ENCODE results near the gene NBAS.

NBAS gene

GRCh38 chr2:15561574-15562344, 625 bp upstream of the NBAS start:
- TF ChIP-seq CTCF (IDR thresholded peaks at IDR 0.05; ENCODE audit: poor library complexity, severe bottlenecking): no peak
- H3K36me3 ChIP-seq (ENCODE audit: low read depth): peaks cover under 1% of the 10 kb centered on the region; the same call in 1 of the 2 replicates
- peak overlapping the region; percentile 50 for H3K4me3 ChIP-seq (ENCODE audit: severe bottlenecking)
- no peaks in the 10 kb centered on the region for H3K9me3 ChIP-seq (ENCODE audit: severe bottlenecking)
- no peaks in the 10 kb centered on the region for H3K27me3 ChIP-seq (ENCODE audit: insufficient read depth, poor library complexity, severe bottlenecking)
- ATAC-seq (ENCODE audit: low read depth) (peak; percentile 32), DNase-seq (ENCODE audit: low spot score) (no peak)
- H3K27ac ChIP-seq (ENCODE audit: poor library complexity, severe bottlenecking): peak overlapping the region; percentile 18
- peaks cover 5% of the 10 kb centered on the region for H3K4me1 ChIP-seq (ENCODE audit: insufficient read depth, poor library complexity, severe bottlenecking)

GRCh38 chr2:15560140-15560987, 770 bp downstream of the NBAS start:
- H3K27me3 ChIP-seq (ENCODE audit: insufficient read depth, poor library complexity, severe bottlenecking): no peaks in the 10 kb centered on the region
- peak; percentile 69 for ATAC-seq (ENCODE audit: low read depth)
- H3K4me1 ChIP-seq (ENCODE audit: insufficient read depth, poor library complexity, severe bottlenecking): peaks cover 5% of the 10 kb centered on the region
- H3K36me3 ChIP-seq (ENCODE audit: low read depth): peaks cover 11% of the 10 kb centered on the region
- TF ChIP-seq CTCF (IDR thresholded peaks at IDR 0.05; ENCODE audit: poor library complexity, severe bottlenecking): no peak
- peak overlapping the region; percentile 18 for H3K27ac ChIP-seq (ENCODE audit: poor library complexity, severe bottlenecking)
- no peak for DNase-seq (ENCODE audit: low spot score)
- H3K9me3 ChIP-seq (ENCODE audit: severe bottlenecking): no peaks in the 10 kb centered on the region
- peak overlapping the region; percentile 50 for H3K4me3 ChIP-seq (ENCODE audit: severe bottlenecking)

- H3K27ac ChIP-seq (ENCODE audit: poor library complexity, severe bottlenecking): no peak overlapping the region
- DNase-seq (ENCODE audit: low spot score): no peak
- no peak for ATAC-seq (ENCODE audit: low read depth)
- TF ChIP-seq CTCF (IDR thresholded peaks at IDR 0.05; ENCODE audit: poor library complexity, severe bottlenecking): no peak
- H3K27me3 ChIP-seq (ENCODE audit: insufficient read depth, poor library complexity, severe bottlenecking): no peaks in the 10 kb centered on the region
- H3K4me1 ChIP-seq (ENCODE audit: insufficient read depth, poor library complexity, severe bottlenecking): peaks cover 5% of the 10 kb centered on the region
- peaks cover 11% of the 10 kb centered on the region for H3K36me3 ChIP-seq (ENCODE audit: low read depth)
- peak overlapping the region; percentile 50 for H3K4me3 ChIP-seq (ENCODE audit: severe bottlenecking)
- no peaks in the 10 kb centered on the region for H3K9me3 ChIP-seq (ENCODE audit: severe bottlenecking)
These were observed 1.6 kb downstream of the NBAS start for GRCh38 chr2:15559379-15560139.

GRCh38 chr2:15557887-15558311, 3.2 kb downstream of the NBAS start:
- ATAC-seq (ENCODE audit: low read depth): peak; percentile 53; the same call in 2 of the 3 replicates
- no peak overlapping the region for H3K4me3 ChIP-seq (ENCODE audit: severe bottlenecking)
- DNase-seq (ENCODE audit: low spot score): no peak

More at GRCh38 chr2:15557887-15558311, 3.2 kb downstream of the NBAS start:
- Histone ChIP-seq H3K36me3 (ENCODE audit: low read depth) (peaks cover 25% of the 10 kb centered on the region), H3K27me3 (ENCODE audit: insufficient read depth, poor library complexity, severe bottlenecking) (no peaks in the 10 kb centered on the region), H3K4me1 (ENCODE audit: insufficient read depth, poor library complexity, severe bottlenecking) (peaks cover 5% of the 10 kb centered on the region), H3K9me3 (ENCODE audit: severe bottlenecking) (no peaks in the 10 kb centered on the region), H3K27ac (ENCODE audit: poor library complexity, severe bottlenecking) (no peak overlapping the region)
- no peak for TF ChIP-seq CTCF (IDR thresholded peaks at IDR 0.05; ENCODE audit: poor library complexity, severe bottlenecking)
